Transverse colon (tissue), 4 donors: Measurements from ENCODE around the gene RGS3.

ENCODE experiments used
- EP300 ChIP-seq: sonication (generic); formaldehyde crosslinking; IDR thresholded peaks from one replicate; pipeline ENCODE4 v1.6.1; 2017; ENCODE audit warnings: antibody characterized with exemption, low read depth
- POLR2A ChIP-seq: fragments of 450-650 bp; IDR thresholded peaks from one replicate; pipeline ENCODE4 v1.6.1; 2016; ENCODE audit warnings: antibody characterized with exemption, mild to moderate bottlenecking, moderate library complexity
- POLR2AphosphoS5 ChIP-seq, 3 donors: sonication (generic); formaldehyde crosslinking; IDR thresholded peaks; one replicate each; pipeline ENCODE4 v1.6.1; 2016; ENCODE audit warnings: antibody characterized with exemption in 3 of 3
- TF ChIP-seq, protein P1 (sequence below), 5 experiments: fragments of 200-600 bp in 3 of 5; fragments of 450-650 bp in 2 of 5; sonication (generic) in 3 of 5; IDR thresholded peaks; 1 replicate in 2 of 5; 2 replicates in 3 of 5; pipeline ENCODE4 v1.5.1; 2016 to 2017; ENCODE audit warnings: antibody characterized with exemption in 5 of 5, inconsistent platforms in 3 of 5, mild to moderate bottlenecking in 2 of 5, moderate library complexity in 1 of 5

DNA sequence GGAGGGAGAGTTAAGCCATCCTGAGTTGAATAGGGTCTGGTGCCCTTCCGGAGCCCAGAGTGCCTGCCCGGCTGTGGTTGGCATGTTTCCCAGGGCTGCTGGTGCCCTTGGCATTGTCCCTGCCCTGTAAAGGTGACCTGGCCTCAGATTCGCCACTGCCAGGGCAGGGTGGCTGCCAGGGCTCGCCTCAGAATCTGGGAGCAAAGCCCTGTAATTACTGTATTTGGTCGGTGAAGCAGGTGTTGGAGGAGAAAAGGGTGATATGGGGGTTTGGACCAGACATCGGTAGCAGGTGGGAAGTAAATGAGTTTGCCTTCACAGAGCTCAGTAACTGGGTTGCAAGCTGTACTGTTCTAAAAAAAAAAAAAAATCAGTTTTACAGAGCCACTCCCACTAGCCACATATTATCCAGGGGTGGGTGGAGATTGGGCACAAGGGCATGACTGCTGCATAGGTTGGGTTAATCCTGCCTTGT lies 47.6 kb downstream of the RGS3 start:
- TF ChIP-seq, protein P1, sequence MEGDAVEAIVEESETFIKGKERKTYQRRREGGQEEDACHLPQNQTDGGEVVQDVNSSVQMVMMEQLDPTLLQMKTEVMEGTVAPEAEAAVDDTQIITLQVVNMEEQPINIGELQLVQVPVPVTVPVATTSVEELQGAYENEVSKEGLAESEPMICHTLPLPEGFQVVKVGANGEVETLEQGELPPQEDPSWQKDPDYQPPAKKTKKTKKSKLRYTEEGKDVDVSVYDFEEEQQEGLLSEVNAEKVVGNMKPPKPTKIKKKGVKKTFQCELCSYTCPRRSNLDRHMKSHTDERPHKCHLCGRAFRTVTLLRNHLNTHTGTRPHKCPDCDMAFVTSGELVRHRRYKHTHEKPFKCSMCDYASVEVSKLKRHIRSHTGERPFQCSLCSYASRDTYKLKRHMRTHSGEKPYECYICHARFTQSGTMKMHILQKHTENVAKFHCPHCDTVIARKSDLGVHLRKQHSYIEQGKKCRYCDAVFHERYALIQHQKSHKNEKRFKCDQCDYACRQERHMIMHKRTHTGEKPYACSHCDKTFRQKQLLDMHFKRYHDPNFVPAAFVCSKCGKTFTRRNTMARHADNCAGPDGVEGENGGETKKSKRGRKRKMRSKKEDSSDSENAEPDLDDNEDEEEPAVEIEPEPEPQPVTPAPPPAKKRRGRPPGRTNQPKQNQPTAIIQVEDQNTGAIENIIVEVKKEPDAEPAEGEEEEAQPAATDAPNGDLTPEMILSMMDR (IDR thresholded peaks at IDR 0.05), result no peak
- TF ChIP-seq EP300, result no peak
- TF ChIP-seq POLR2A, result peak; percentile 63
- TF ChIP-seq POLR2AphosphoS5 (IDR thresholded peaks at IDR 0.05), result peak in 2 of 3 donors; percentile 39 to 67
